HepG2 (cell line): ENCODE results near the gene CCDC148. TPM values are rescaled to one million over a fixed set of nuclear protein-coding genes. Genes with fewer than 3 reads are reported as not detected.
A peak's percentile ranks its signal among the peaks of the same experiment; 100 is the strongest.

ENCODE experiments used
- GATAD1 ChIP-seq: IDR thresholded peaks from 2 replicates; pipeline ENCODE4 v1.6.1; 2016; ENCODE audit warnings: missing genetic modification reagents, missing compliant biosample characterization
- GATAD2A ChIP-seq: IDR thresholded peaks from 2 replicates; pipeline ENCODE4 v1.6.1; 2016
- KAT7 ChIP-seq: IDR thresholded peaks from 2 replicates; pipeline ENCODE4 v1.6.1; 2018; ENCODE audit warnings: borderline replicate concordance, missing compliant biosample characterization
- KDM5A ChIP-seq: fragments of 200-600 bp; sonication (generic); IDR thresholded peaks from 2 replicates; pipeline ENCODE4 v1.7.0; 2018; ENCODE audit warnings: antibody characterized with exemption, mild to moderate bottlenecking, low read length, borderline replicate concordance
- KLF6 ChIP-seq: IDR thresholded peaks from 2 replicates; pipeline ENCODE4 v1.8.0; 2016; ENCODE audit warnings: missing biosample characterization, missing genetic modification reagents
- NFYB ChIP-seq: sonication (generic); formaldehyde crosslinking; IDR thresholded peaks from 2 replicates; pipeline ENCODE4 v1.4.0; 2020; ENCODE audit warnings: missing genetic modification reagents
- NPAS2 ChIP-seq: sonication (generic); formaldehyde crosslinking; IDR thresholded peaks from 2 replicates; pipeline ENCODE4 v1.8.0; 2022; ENCODE audit warnings: mild to moderate bottlenecking, missing genetic modification reagents, borderline replicate concordance
- RORA ChIP-seq: sonication (generic); formaldehyde crosslinking; IDR thresholded peaks from 2 replicates; pipeline ENCODE4 v1.5.0; 2020; ENCODE audit warnings: mild to moderate bottlenecking, missing genetic modification reagents, moderate library complexity
- SP4 ChIP-seq: sonication (generic); formaldehyde crosslinking; IDR thresholded peaks from 2 replicates; pipeline ENCODE4 v1.8.1; 2023; ENCODE audit warnings: mild to moderate bottlenecking, missing genetic modification reagents
- ZFP90 ChIP-seq: sonication (generic); formaldehyde crosslinking; IDR thresholded peaks from 2 replicates; pipeline ENCODE4 v1.8.0; 2022; ENCODE audit warnings: missing genetic modification reagents, mild to moderate bottlenecking, inconsistent platforms, borderline replicate concordance
- ZNF354B ChIP-seq: sonication (generic); formaldehyde crosslinking; IDR thresholded peaks from 2 replicates; pipeline ENCODE4 v1.8.0; 2022; ENCODE audit warnings: mild to moderate bottlenecking, missing genetic modification reagents
- ZNF44 ChIP-seq: sonication (generic); formaldehyde crosslinking; IDR thresholded peaks from 2 replicates; pipeline ENCODE4 v1.5.1; 2020; ENCODE audit warnings: mild to moderate bottlenecking, missing genetic modification reagents
- ZNF496 ChIP-seq: sonication (generic); formaldehyde crosslinking; IDR thresholded peaks from 2 replicates; pipeline ENCODE4 v1.8.1; 2023; ENCODE audit warnings: mild to moderate bottlenecking, moderate library complexity, missing genetic modification reagents; ENCODE audit not compliant: insufficient replicate concordance
- ZNF670 ChIP-seq: sonication (generic); formaldehyde crosslinking; IDR thresholded peaks from 2 replicates; pipeline ENCODE4 v1.8.0; 2022; ENCODE audit warnings: mild to moderate bottlenecking, missing genetic modification reagents, borderline replicate concordance
- ZNF672 ChIP-seq: sonication (generic); formaldehyde crosslinking; IDR thresholded peaks from 2 replicates; pipeline ENCODE4 v1.8.1; 2022; ENCODE audit warnings: missing genetic modification reagents
- ZNF703 ChIP-seq: sonication (generic); formaldehyde crosslinking; IDR thresholded peaks from 2 replicates; pipeline ENCODE4 v1.5.1; 2020; ENCODE audit warnings: missing genetic modification reagents, mild to moderate bottlenecking, moderate library complexity, borderline replicate concordance
- ZSCAN25 ChIP-seq: sonication (generic); formaldehyde crosslinking; IDR thresholded peaks from 2 replicates; pipeline ENCODE4 v1.8.0; 2022; ENCODE audit warnings: mild to moderate bottlenecking, missing genetic modification reagents
- polyA plus RNA-seq, 8 experiments: library from polyadenylated mRNA; depleted of rRNA in 3 of 8; stranded (reverse) in 7 of 8; unstranded in 1 of 8; fragments of >200 nt; fragmentation: Illumina TruSeq in 4 of 8; extraction: Trizol in 4 of 8; gene quantifications; 2 replicates each; pipeline versions ENCODE4 v1.2.1 to v1.2.3, GENCODE V29; 2011 to 2016; ENCODE audit warnings: low read depth in 4 of 8, missing spikeins in 1 of 8, mixed read lengths in 1 of 8; ENCODE audit not compliant: insufficient read depth in 1 of 8
- total RNA-seq, 5 experiments: library from RNA; depleted of rRNA; stranded (reverse); fragments of >200 nt; fragmentation: Illumina TruSeq; extraction: Trizol; gene quantifications; 2 replicates each; pipeline ENCODE4 v1.2.3, GENCODE V29; 2016; ENCODE audit warnings: low read depth in 1 of 5
- TF ChIP-seq, protein P1 (sequence below): sonication (generic); formaldehyde crosslinking; IDR thresholded peaks from 2 replicates; pipeline ENCODE4 v1.5.0; 2020; ENCODE audit warnings: mild to moderate bottlenecking, missing genetic modification reagents
- TF ChIP-seq, protein P2 (sequence below): sonication (generic); formaldehyde crosslinking; IDR thresholded peaks from 2 replicates; pipeline ENCODE4; 2020; ENCODE audit warnings: missing genetic modification reagents, mild to moderate bottlenecking, borderline replicate concordance
- TF ChIP-seq, protein P3 (sequence below): sonication (generic); formaldehyde crosslinking; IDR thresholded peaks from 2 replicates; pipeline ENCODE4 v1.4.0; 2020; ENCODE audit warnings: missing genetic modification reagents
- TF ChIP-seq, protein P4 (sequence below): sonication (generic); formaldehyde crosslinking; IDR thresholded peaks from 2 replicates; pipeline ENCODE4 v1.5.0; 2020; ENCODE audit warnings: mild to moderate bottlenecking, missing genetic modification reagents, borderline replicate concordance

CCDC148 gene
- total and polyA plus RNA-seq, 2 of the 13 experiments (the other 11 are each of a cell fraction or from before 2014, with no cell fraction given) = 0.30 to 0.49 TPM

DNA sequence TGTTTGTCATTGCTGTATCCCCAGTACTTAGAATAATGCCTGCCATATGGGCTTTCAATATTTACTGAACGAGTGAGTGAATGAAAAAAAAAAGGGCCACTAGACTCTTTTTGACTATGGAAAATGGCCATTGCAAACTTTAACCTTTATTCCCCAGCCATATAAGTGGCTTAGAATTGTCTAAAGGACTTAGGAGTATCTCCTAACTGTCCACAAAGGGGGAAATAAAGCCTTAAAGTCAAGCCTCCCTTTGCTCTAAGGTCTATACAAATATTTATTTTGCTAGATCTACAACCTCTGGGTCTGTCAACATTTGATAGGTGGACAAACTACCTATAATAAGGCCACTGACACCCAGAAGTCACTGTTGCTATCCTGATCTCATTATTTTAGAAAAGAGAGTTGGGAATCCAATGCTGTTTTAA is 329.2 kb downstream of the CCDC148 start (continued):
- TF ChIP-seq KDM5A (no peak), ZNF44 (CRISPR knock-in tag) (no peak), ZNF670 (CRISPR knock-in tag) (no peak), ZNF496 (CRISPR knock-in tag) (no peak), RORA (CRISPR knock-in tag) (no peak), KAT7 (CRISPR knock-in tag) (no peak), ZNF703 (CRISPR knock-in tag) (no peak), ZSCAN25 (CRISPR knock-in tag) (no peak), NFYB (peak; percentile 47; the same call in 1 of the 2 replicates), ZNF672 (CRISPR knock-in tag) (no peak), ZFP90 (CRISPR knock-in tag) (no peak), GATAD2A (CRISPR knock-in tag) (peak; percentile 88), SP4 (no peak), GATAD1 (CRISPR knock-in tag) (no peak), ZNF354B (no peak), KLF6 (no peak), NPAS2 (CRISPR knock-in tag) (no peak)
- TF ChIP-seq, protein P1, sequence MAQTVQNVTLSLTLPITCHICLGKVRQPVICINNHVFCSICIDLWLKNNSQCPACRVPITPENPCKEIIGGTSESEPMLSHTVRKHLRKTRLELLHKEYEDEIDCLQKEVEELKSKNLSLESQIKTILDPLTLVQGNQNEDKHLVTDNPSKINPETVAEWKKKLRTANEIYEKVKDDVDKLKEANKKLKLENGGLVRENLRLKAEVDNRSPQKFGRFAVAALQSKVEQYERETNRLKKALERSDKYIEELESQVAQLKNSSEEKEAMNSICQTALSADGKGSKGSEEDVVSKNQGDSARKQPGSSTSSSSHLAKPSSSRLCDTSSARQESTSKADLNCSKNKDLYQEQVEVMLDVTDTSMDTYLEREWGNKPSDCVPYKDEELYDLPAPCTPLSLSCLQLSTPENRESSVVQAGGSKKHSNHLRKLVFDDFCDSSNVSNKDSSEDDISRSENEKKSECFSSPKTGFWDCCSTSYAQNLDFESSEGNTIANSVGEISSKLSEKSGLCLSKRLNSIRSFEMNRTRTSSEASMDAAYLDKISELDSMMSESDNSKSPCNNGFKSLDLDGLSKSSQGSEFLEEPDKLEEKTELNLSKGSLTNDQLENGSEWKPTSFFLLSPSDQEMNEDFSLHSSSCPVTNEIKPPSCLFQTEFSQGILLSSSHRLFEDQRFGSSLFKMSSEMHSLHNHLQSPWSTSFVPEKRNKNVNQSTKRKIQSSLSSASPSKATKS = no peak
- TF ChIP-seq, protein P2, sequence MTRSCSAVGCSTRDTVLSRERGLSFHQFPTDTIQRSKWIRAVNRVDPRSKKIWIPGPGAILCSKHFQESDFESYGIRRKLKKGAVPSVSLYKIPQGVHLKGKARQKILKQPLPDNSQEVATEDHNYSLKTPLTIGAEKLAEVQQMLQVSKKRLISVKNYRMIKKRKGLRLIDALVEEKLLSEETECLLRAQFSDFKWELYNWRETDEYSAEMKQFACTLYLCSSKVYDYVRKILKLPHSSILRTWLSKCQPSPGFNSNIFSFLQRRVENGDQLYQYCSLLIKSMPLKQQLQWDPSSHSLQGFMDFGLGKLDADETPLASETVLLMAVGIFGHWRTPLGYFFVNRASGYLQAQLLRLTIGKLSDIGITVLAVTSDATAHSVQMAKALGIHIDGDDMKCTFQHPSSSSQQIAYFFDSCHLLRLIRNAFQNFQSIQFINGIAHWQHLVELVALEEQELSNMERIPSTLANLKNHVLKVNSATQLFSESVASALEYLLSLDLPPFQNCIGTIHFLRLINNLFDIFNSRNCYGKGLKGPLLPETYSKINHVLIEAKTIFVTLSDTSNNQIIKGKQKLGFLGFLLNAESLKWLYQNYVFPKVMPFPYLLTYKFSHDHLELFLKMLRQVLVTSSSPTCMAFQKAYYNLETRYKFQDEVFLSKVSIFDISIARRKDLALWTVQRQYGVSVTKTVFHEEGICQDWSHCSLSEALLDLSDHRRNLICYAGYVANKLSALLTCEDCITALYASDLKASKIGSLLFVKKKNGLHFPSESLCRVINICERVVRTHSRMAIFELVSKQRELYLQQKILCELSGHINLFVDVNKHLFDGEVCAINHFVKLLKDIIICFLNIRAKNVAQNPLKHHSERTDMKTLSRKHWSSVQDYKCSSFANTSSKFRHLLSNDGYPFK (CRISPR knock-in tag) = no peak
- TF ChIP-seq, protein P3, sequence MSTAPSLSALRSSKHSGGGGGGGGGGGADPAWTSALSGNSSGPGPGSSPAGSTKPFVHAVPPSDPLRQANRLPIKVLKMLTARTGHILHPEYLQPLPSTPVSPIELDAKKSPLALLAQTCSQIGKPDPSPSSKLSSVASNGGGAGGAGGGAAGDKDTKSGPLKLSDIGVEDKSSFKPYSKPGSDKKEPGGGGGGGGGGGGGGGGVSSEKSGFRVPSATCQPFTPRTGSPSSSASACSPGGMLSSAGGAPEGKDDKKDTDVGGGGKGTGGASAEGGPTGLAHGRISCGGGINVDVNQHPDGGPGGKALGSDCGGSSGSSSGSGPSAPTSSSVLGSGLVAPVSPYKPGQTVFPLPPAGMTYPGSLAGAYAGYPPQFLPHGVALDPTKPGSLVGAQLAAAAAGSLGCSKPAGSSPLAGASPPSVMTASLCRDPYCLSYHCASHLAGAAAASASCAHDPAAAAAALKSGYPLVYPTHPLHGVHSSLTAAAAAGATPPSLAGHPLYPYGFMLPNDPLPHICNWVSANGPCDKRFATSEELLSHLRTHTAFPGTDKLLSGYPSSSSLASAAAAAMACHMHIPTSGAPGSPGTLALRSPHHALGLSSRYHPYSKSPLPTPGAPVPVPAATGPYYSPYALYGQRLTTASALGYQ (CRISPR knock-in tag) = peak; percentile 73; the same call in 1 of the 2 replicates
- TF ChIP-seq, protein P4, sequence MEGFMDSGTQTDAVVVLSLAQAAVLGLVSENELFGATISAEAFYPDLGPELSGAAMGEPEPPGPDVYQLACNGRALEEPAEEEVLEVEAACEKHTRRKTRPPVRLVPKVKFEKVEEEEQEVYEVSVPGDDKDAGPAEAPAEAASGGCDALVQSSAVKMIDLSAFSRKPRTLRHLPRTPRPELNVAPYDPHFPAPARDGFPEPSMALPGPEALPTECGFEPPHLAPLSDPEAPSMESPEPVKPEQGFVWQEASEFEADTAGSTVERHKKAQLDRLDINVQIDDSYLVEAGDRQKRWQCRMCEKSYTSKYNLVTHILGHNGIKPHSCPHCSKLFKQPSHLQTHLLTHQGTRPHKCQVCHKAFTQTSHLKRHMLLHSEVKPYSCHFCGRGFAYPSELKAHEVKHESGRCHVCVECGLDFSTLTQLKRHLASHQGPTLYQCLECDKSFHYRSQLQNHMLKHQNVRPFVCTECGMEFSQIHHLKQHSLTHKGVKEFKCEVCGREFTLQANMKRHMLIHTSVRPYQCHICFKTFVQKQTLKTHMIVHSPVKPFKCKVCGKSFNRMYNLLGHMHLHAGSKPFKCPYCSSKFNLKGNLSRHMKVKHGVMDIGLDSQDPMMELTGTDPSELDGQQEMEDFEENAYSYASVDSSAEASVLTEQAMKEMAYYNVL (CRISPR knock-in tag) = peak; percentile 92
